Skin epidermis (tissue), 12 donors: ENCODE measurements around the gene ABHD3.
A peak's percentile ranks its signal among the peaks of the same experiment; 100 is the strongest.
"Not testable (repeated sequence)": the region's sequence is repeated elsewhere in the genome, so short reads cannot be mapped to it uniquely, and the experiment has no call there.

Source experiments
- H3K27ac ChIP-seq, 21 experiments: fragments of 200-600 bp; sonication (generic) in 11 of 21; one replicate each; pipeline ENCODE4 v1.5.0; 2020; ENCODE audit warnings: mild to moderate bottlenecking in 3 of 21, inconsistent platforms in 2 of 21, moderate library complexity in 2 of 21
- H3K4me3 ChIP-seq, 7 experiments: fragments of 200-600 bp; sonication (generic) in 2 of 7; one replicate each; pipeline ENCODE4 v1.5.0; 2020; ENCODE audit warnings: inconsistent platforms in 2 of 7, mild to moderate bottlenecking in 2 of 7, moderate library complexity in 1 of 7

ABHD3 gene

GRCh38 chr18:21662581-21662980 lies 42.0 kb downstream of the ABHD3 start:
- H3K4me3 ChIP-seq: no peak overlapping the region
- H3K27ac ChIP-seq: no peak overlapping the region

GRCh38 chr18:21660078-21660477 lies 44.5 kb downstream of the ABHD3 start:
- no peak overlapping the region for H3K27ac ChIP-seq
- H3K4me3 ChIP-seq: no peak overlapping the region

- no peak overlapping the region for H3K4me3 ChIP-seq
- H3K27ac ChIP-seq: no peak overlapping the region
Measured at GRCh38 chr18:21656402-21656801, 48.2 kb downstream of the ABHD3 start.

GRCh38 chr18:21653361-21653760 lies 51.2 kb downstream of the ABHD3 start:
- no peak overlapping the region for H3K4me3 ChIP-seq
- H3K27ac ChIP-seq: no peak overlapping the region

- no peak overlapping the region for H3K4me3 ChIP-seq
Measured at GRCh38 chr18:21652073-21652472, 52.5 kb downstream of the ABHD3 start.

GRCh38 chr18:21650311-21650710 lies 54.3 kb downstream of the ABHD3 start:
- no peak overlapping the region for H3K4me3 ChIP-seq
- no peak overlapping the region for H3K27ac ChIP-seq

More at GRCh38 chr18:21652073-21652472, 52.5 kb downstream of the ABHD3 start:
- no peak overlapping the region for H3K27ac ChIP-seq

- not testable (repeated sequence) for H3K27ac ChIP-seq, H3K4me3 ChIP-seq
Measured at GRCh38 chr18:21640375-21640774, 64.2 kb downstream of the ABHD3 start.

GRCh38 chr18:21638822-21639221 lies 65.8 kb downstream of the ABHD3 start:
- Histone ChIP-seq H3K4me3 (no peak overlapping the region), H3K27ac (no peak overlapping the region)

- Histone ChIP-seq H3K4me3 (no peak overlapping the region), H3K27ac (no peak overlapping the region)
Measured at GRCh38 chr18:21636769-21637168, 67.8 kb downstream of the ABHD3 start.

GRCh38 chr18:21634588-21635199 lies 69.9 kb downstream of the ABHD3 start:
- Histone ChIP-seq H3K4me3 (no peak overlapping the region), H3K27ac (no peak overlapping the region)

GRCh38 chr18:21632393-21632792 lies 72.2 kb downstream of the ABHD3 start:
- H3K27ac ChIP-seq: no peak overlapping the region
- no peak overlapping the region for H3K4me3 ChIP-seq

GRCh38 chr18:21629089-21629832 lies 75.3 kb downstream of the ABHD3 start:
- Histone ChIP-seq H3K27ac (no peak overlapping the region), H3K4me3 (no peak overlapping the region)

- H3K27ac ChIP-seq, H3K4me3 ChIP-seq: not testable (repeated sequence)
Measured at GRCh38 chr18:21621640-21622039, 82.9 kb downstream of the ABHD3 start.

GRCh38 chr18:21612125-21613039 lies 92.2 kb downstream of the ABHD3 start, which contains the start of gene SNRPD1:
Gene SNRPD1 (plus strand): TSS chr18:21612314. CDS start chr18:21612430, 116 bp downstream.
- peak within 1 kb of the TSS; percentile 70 to 95 (median 74) for H3K4me3 ChIP-seq
- peak within 1 kb of the TSS; percentile 50 to 93 (median 89) for H3K27ac ChIP-seq

GRCh38 chr18:21611401-21612124 lies 93.0 kb downstream of the ABHD3 start:
- H3K4me3 ChIP-seq: peak overlapping the region; percentile 70 to 95 (median 74)

GRCh38 chr18:21605213-21605612 lies 99.4 kb downstream of the ABHD3 start:
- peak overlapping the region in 2 of 21 experiments; percentile 51 to 53 for H3K27ac ChIP-seq
- no peak overlapping the region for H3K4me3 ChIP-seq

More at GRCh38 chr18:21611401-21612124, 93.0 kb downstream of the ABHD3 start:
- H3K27ac ChIP-seq: peak overlapping the region in 19 of 21 experiments; percentile 13 to 93 (median 89)

GRCh38 chr18:21604671-21605070 lies 99.9 kb downstream of the ABHD3 start:
- peak overlapping the region in 2 of 21 experiments; percentile 51 to 53 for H3K27ac ChIP-seq
- no peak overlapping the region for H3K4me3 ChIP-seq

GRCh38 chr18:21602299-21602587 lies 102.3 kb downstream of the ABHD3 start:
- Histone ChIP-seq H3K4me3 (no peak overlapping the region), H3K27ac (peak overlapping the region in 3 of 21 experiments; percentile 12 to 97 (median 41))
